Endodermal cell (in vitro differentiated cells): ENCODE results near the gene WAPL. TPM values are rescaled to one million over a fixed set of nuclear protein-coding genes. Genes with fewer than 3 reads are reported as not detected.

Source experiments
- DNase-seq: peaks from one replicate; pipeline ENCODE4 v3.0.0-alpha.2; 2017
- H3K27ac ChIP-seq: 2 replicates; pipeline ENCODE4 v1.5.1; 2013; ENCODE audit warnings: mild to moderate bottlenecking, low read depth, low read length, moderate library complexity
- H3K27me3 ChIP-seq: 2 replicates; pipeline ENCODE4 v1.6.1; 2013; ENCODE audit warnings: mild to moderate bottlenecking, low read length, moderate library complexity; ENCODE audit not compliant: insufficient read depth, control insufficient read depth, poor library complexity, severe bottlenecking
- H3K36me3 ChIP-seq: 2 replicates; pipeline ENCODE4 v1.7.0; 2013; ENCODE audit warnings: mild to moderate bottlenecking, low read length, moderate library complexity; ENCODE audit not compliant: control insufficient read depth, insufficient read depth
- H3K4me1 ChIP-seq: one replicate; pipeline ENCODE4 v1.7.0; 2013; ENCODE audit warnings: low read length; ENCODE audit not compliant: control insufficient read depth, insufficient read depth
- H3K4me3 ChIP-seq: 2 replicates; pipeline ENCODE4 v1.5.1; 2013; ENCODE audit warnings: mild to moderate bottlenecking, low read length, moderate library complexity
- H3K9ac ChIP-seq: 2 replicates; pipeline ENCODE4 v1.6.1; 2013; ENCODE audit warnings: mild to moderate bottlenecking, low read length, moderate library complexity; ENCODE audit not compliant: poor library complexity, severe bottlenecking; ENCODE audit errors: extremely low read depth
- H3K9me3 ChIP-seq: 2 replicates; pipeline ENCODE4 v1.6.1; 2013; ENCODE audit warnings: mild to moderate bottlenecking, low read length, moderate library complexity; ENCODE audit not compliant: control insufficient read depth
- H3K27ac Mint-ChIP-seq: 2 replicates; pipeline ENCODE4 v1.8.0; 2020; ENCODE audit warnings: mixed read lengths
- H3K27me3 Mint-ChIP-seq: 2 replicates; pipeline ENCODE4 v1.8.0; 2021; ENCODE audit warnings: mild to moderate bottlenecking, mixed read lengths; ENCODE audit not compliant: insufficient read depth
- H3K36me3 Mint-ChIP-seq: 2 replicates; pipeline ENCODE4 v1.8.0; 2020; ENCODE audit warnings: low read depth, mixed read lengths
- H3K4me1 Mint-ChIP-seq: 2 replicates; pipeline ENCODE4 v1.8.0; 2020; ENCODE audit warnings: mixed read lengths
- H3K4me3 Mint-ChIP-seq: 2 replicates; pipeline ENCODE4 v1.8.0; 2020; ENCODE audit warnings: mild to moderate bottlenecking, moderate library complexity, mixed read lengths
- H3K9me3 Mint-ChIP-seq: 2 replicates; pipeline ENCODE4 v1.8.0; 2020; ENCODE audit warnings: mild to moderate bottlenecking, mixed read lengths
- CTCF ChIP-seq: fragments of 200-600 bp; sonication (generic); conservative IDR thresholded peaks from 2 replicates; pipeline ENCODE4 v1.5.0; 2021; ENCODE audit warnings: antibody characterized with exemption, mild to moderate bottlenecking
- WGBS, 2 experiments: methylation state at CpG; one replicate each; pipeline versions ENCODE4 v1.1.5 to v1.1.7; 2013; ENCODE audit warnings: missing lambda C conversion rate in 2 of 2, mixed read lengths in 1 of 2; ENCODE audit not compliant: insufficient coverage in 1 of 2, insufficient read length in 1 of 2; 5-methylcytosine and 5-hydroxymethylcytosine counted together
- total RNA-seq, 2 donors: library from RNA; stranded (reverse); fragmentation: NEBNext Ultra II Directional in 1 of 2; extraction: Animal tissue kit (Norgen Biotek cat#: 25700) in 1 of 2; gene quantifications; 2 replicates in 1 of 2; 3 replicates in 1 of 2; pipeline ENCODE4 v1.2.1, GENCODE V29; 2021

The WAPL gene
- total RNA-seq, 2 donors from 2014 or later: 48.0 to 54.1 TPM

- no peak overlapping the region for H3K27ac ChIP-seq
- 97 to 100% methylated on average over 1 of the region's 1 CpG for WGBS, 2 experiments
- H3K9me3 ChIP-seq: no peaks in the 10 kb centered on the region
- H3K27me3 ChIP-seq: no peaks in the 10 kb centered on the region
- Mint-ChIP-seq H3K4me1 (no peaks in the 10 kb centered on the region), H3K27me3 (no peaks in the 10 kb centered on the region), H3K9me3 (no peaks in the 10 kb centered on the region), H3K27ac (no peak overlapping the region), H3K4me3 (no peak overlapping the region), H3K36me3 (peaks cover 53% of the 10 kb centered on the region)
- DNase-seq: no peak
- no peak overlapping the region for H3K9ac ChIP-seq
- peaks cover 53% of the 10 kb centered on the region for H3K36me3 ChIP-seq
- no peaks in the 10 kb centered on the region for H3K4me1 ChIP-seq
- TF ChIP-seq CTCF: no peak
- no peak overlapping the region for H3K4me3 ChIP-seq
Observed at GRCh38 chr10:86489071-86489810, 32.4 kb downstream of the WAPL start.

- no peaks in the 10 kb centered on the region for H3K9me3 Mint-ChIP-seq
- Histone ChIP-seq H3K9ac (no peak overlapping the region), H3K36me3 (peaks cover 63% of the 10 kb centered on the region), H3K4me1 (no peaks in the 10 kb centered on the region), H3K4me3 (no peak overlapping the region), H3K27ac (no peak overlapping the region), H3K27me3 (no peaks in the 10 kb centered on the region), H3K9me3 (no peaks in the 10 kb centered on the region)
- DNase-seq: no peak
- H3K27ac Mint-ChIP-seq: peak overlapping the region; percentile 0
- no peaks in the 10 kb centered on the region for H3K27me3 Mint-ChIP-seq
- peaks cover 47% of the 10 kb centered on the region for H3K36me3 Mint-ChIP-seq
- TF ChIP-seq CTCF: no peak
- 95 to 100% methylated on average over 3 to 4 of the region's 4 CpGs for WGBS, 2 experiments
- no peak overlapping the region for H3K4me3 Mint-ChIP-seq
- no peaks in the 10 kb centered on the region for H3K4me1 Mint-ChIP-seq
Observed at GRCh38 chr10:86486856-86487255, 34.7 kb downstream of the WAPL start.

- H3K36me3 Mint-ChIP-seq: peaks cover 34% of the 10 kb centered on the region
- no peak overlapping the region for H3K27ac ChIP-seq
- H3K27me3 ChIP-seq: no peaks in the 10 kb centered on the region
- H3K27ac Mint-ChIP-seq: no peak overlapping the region
- peaks cover 62% of the 10 kb centered on the region for H3K36me3 ChIP-seq
- no peaks in the 10 kb centered on the region for H3K9me3 Mint-ChIP-seq
- no peaks in the 10 kb centered on the region for H3K4me1 ChIP-seq
- no peak overlapping the region for H3K4me3 ChIP-seq
- H3K27me3 Mint-ChIP-seq: no peaks in the 10 kb centered on the region
- 90% methylated on average over 5 of the region's 8 CpGs; no CpG with 5 or more reads in 1 of the 2 experiments for WGBS, 2 experiments
- no peaks in the 10 kb centered on the region for H3K4me1 Mint-ChIP-seq
- no peak overlapping the region for H3K4me3 Mint-ChIP-seq
- no peak overlapping the region for H3K9ac ChIP-seq
- no peak for TF ChIP-seq CTCF
- H3K9me3 ChIP-seq: no peaks in the 10 kb centered on the region
- DNase-seq: no peak
Observed at GRCh38 chr10:86483664-86484063, 37.9 kb downstream of the WAPL start.
